ENCODE measurements around the gene CRKL. TPM values are rescaled to one million over a fixed set of nuclear protein-coding genes. Genes with fewer than 3 reads are reported as not detected.
A peak's percentile ranks its signal among the peaks of the same experiment; 100 is the strongest.

CRKL gene
- total and polyA plus RNA-seq, 2 donors (not counting 1 experiment from before 2014, with no cell fraction given) = 17.1 to 76.7 TPM

DNA sequence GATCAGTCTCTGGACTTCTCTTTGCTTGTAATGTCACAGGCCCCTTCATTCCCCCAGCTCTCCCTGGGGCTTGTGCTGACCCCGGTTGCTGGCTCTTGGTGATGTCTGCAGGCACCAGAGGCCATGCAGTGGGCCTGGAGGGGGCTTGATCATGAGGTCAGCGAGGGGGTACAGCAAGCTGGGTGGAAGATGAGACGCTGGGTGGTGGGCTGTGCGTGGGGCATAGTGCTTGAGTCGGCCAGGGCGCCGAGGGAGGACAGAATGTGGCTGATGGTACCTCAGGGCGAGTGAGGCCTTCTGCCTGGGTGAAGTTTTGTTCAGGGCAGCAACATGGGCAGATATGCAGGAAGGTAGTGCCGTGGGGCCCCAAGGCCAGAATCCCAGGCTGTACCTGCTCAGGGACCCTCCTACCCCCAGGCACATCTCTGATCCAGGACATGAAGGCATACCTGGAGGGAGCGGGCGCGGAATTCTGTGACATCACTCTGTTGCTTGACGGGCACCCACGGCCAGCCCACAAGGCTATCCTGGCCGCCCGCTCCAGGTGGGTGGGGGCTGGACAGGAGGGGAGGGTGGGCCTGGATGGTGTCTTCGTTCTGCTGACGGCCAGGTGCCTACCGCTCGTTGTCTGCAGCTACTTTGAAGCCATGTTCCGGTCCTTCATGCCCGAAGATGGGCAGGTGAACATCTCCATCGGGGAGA lies 78.3 kb downstream of the CRKL start:
- intact Hi-C loops (cut with micrococcal nuclease) = no loop called here
- WGBS (ENCODE audit: insufficient coverage) = 94% methylated on average over 15 of the region's 23 CpGs
- TF ChIP-seq EZH2 (IDR thresholded peaks at IDR 0.05; ENCODE audit: borderline replicate concordance, insufficient read depth, low read depth, low read length, poor library complexity, severe bottlenecking) (no peak), CTCF (IDR thresholded peaks at IDR 0.05) (no peak)
- ChIA-PET CTCF (no interaction called here), POLR2A (no interaction called here)
- H3K27me3 ChIP-seq (replicated peaks in 1 of 4; ENCODE audit: control extremely low read depth in 1 of 4, control insufficient read depth in 3 of 4, insufficient read depth in 4 of 4, low read length in 3 of 4) = no peaks in the 10 kb centered on the region
- H3K4me3 ChIP-seq (ENCODE audit: control extremely low read depth in 1 of 5, extremely low read depth in 1 of 5, insufficient read depth in 1 of 5, low read depth in 2 of 5, low read length in 4 of 5) = no peak overlapping the region
- no peaks in the 10 kb centered on the region for H3K9me3 Mint-ChIP-seq (ENCODE audit: insufficient read depth)
- H3K4me1 ChIP-seq (ENCODE audit: control insufficient read depth in 2 of 2, insufficient read depth in 2 of 2, low read length in 2 of 2) = peaks cover 6 to 9% of the 10 kb centered on the region in 2 donors
- peaks cover 7% of the 10 kb centered on the region for H3K4me1 Mint-ChIP-seq
- no peak overlapping the region for H3K27ac ChIP-seq (ENCODE audit: low read length in 2 of 2)
- H4K20me1 ChIP-seq (ENCODE audit: control insufficient read depth, insufficient read depth, low read length, poor library complexity, severe bottlenecking) = peaks cover 22% of the 10 kb centered on the region
- no peak for ATAC-seq (ENCODE audit: low read depth)
- no peak overlapping the region for H3K9ac ChIP-seq (ENCODE audit: low read length)
- H3K27me3 Mint-ChIP-seq = no peaks in the 10 kb centered on the region
- peaks cover 0 to 34% of the 10 kb centered on the region in 2 experiments for H3K36me3 ChIP-seq (replicated peaks in 1 of 2; ENCODE audit: control extremely low read depth in 1 of 2, control insufficient read depth in 1 of 2, extremely low read depth in 1 of 2, insufficient read depth in 2 of 2, low read length in 1 of 2)
- H3K27ac Mint-ChIP-seq = peak overlapping the region; percentile 46
- H3K4me2 ChIP-seq (replicated peaks; ENCODE audit: low read depth, low read length, poor library complexity, severe bottlenecking) = no peak overlapping the region
- no peak overlapping the region for H2AFZ ChIP-seq (ENCODE audit: insufficient read depth, low read depth, low read length, poor library complexity, severe bottlenecking)
- H3K4me3 Mint-ChIP-seq = no peak overlapping the region
- peaks cover 0 to 3% (median 0%) of the 10 kb centered on the region in 3 donors for H3K9me3 ChIP-seq (ENCODE audit: control extremely low read depth in 1 of 3, control insufficient read depth in 2 of 3, insufficient read depth in 1 of 3, low read length in 2 of 3)
- no peak for DNase-seq
- H3K79me2 ChIP-seq (ENCODE audit: control insufficient read depth, insufficient read depth, low read length) = peaks cover 7% of the 10 kb centered on the region

DNA sequence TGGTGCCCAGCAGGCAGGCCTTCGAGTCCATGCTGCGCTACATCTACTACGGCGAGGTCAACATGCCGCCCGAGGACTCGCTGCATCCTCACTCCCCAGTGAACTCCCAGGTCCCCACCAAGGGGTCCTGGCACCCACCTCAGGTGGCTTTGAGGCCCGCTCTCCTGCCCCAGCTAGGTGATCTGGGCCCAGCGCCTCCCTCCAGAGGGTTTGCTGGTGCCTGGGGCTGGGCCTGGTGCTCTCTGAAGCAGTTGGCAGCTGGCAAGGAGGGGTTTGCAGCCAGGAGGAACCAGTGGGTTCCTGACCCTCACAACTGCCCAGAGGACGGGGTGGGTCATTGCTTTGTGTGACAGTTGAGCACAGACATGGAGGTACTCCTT lies 78.8 kb downstream of the CRKL start:
- Mint-ChIP-seq H3K27ac (no peak overlapping the region), H3K4me1 (peaks cover 13% of the 10 kb centered on the region), H3K27me3 (no peaks in the 10 kb centered on the region), H3K9me3 (ENCODE audit: insufficient read depth) (no peaks in the 10 kb centered on the region), H3K4me3 (no peak overlapping the region)
- H3K36me3 ChIP-seq (replicated peaks in 1 of 2; ENCODE audit: control extremely low read depth in 1 of 2, control insufficient read depth in 1 of 2, extremely low read depth in 1 of 2, insufficient read depth in 2 of 2, low read length in 1 of 2) = peaks cover 0 to 38% of the 10 kb centered on the region in 2 experiments
- no peak overlapping the region for H2AFZ ChIP-seq (ENCODE audit: insufficient read depth, low read depth, low read length, poor library complexity, severe bottlenecking)
- no peak overlapping the region for H3K9ac ChIP-seq (ENCODE audit: low read length)
- ATAC-seq (ENCODE audit: low read depth) (no peak), DNase-seq (no peak)
- H3K4me3 ChIP-seq (ENCODE audit: control extremely low read depth in 1 of 5, extremely low read depth in 1 of 5, insufficient read depth in 1 of 5, low read depth in 2 of 5, low read length in 4 of 5) = no peak overlapping the region
- peaks cover 24% of the 10 kb centered on the region for H4K20me1 ChIP-seq (ENCODE audit: control insufficient read depth, insufficient read depth, low read length, poor library complexity, severe bottlenecking)
- H3K4me2 ChIP-seq (replicated peaks; ENCODE audit: low read depth, low read length, poor library complexity, severe bottlenecking) = no peak overlapping the region
- no peaks in the 10 kb centered on the region for H3K27me3 ChIP-seq (replicated peaks in 1 of 4; ENCODE audit: control extremely low read depth in 1 of 4, control insufficient read depth in 3 of 4, insufficient read depth in 4 of 4, low read length in 3 of 4)
- no peak overlapping the region for H3K27ac ChIP-seq (ENCODE audit: low read length in 2 of 2)
- intact Hi-C loops (cut with micrococcal nuclease) = no loop called here
- H3K79me2 ChIP-seq (ENCODE audit: control insufficient read depth, insufficient read depth, low read length) = peaks cover 13% of the 10 kb centered on the region
- H3K4me1 ChIP-seq (ENCODE audit: control insufficient read depth in 2 of 2, insufficient read depth in 2 of 2, low read length in 2 of 2) = peaks cover 11 to 15% of the 10 kb centered on the region in 2 donors
- TF ChIP-seq EZH2 (IDR thresholded peaks at IDR 0.05; ENCODE audit: borderline replicate concordance, insufficient read depth, low read depth, low read length, poor library complexity, severe bottlenecking) = no peak
- TF ChIP-seq CTCF (IDR thresholded peaks at IDR 0.05) = no peak
- ChIA-PET POLR2A (no interaction called here), CTCF (no interaction called here)
- whole genome bisulfite sequencing (ENCODE audit: insufficient coverage) = over 99% methylated on average over 10 of the region's 10 CpGs
- peaks cover 0 to 5% (median 0%) of the 10 kb centered on the region in 3 donors for H3K9me3 ChIP-seq (ENCODE audit: control extremely low read depth in 1 of 3, control insufficient read depth in 2 of 3, insufficient read depth in 1 of 3, low read length in 2 of 3)
